ENCODE measurements around the gene ISCU.

- no peak for TF ChIP-seq GATA2 (IDR thresholded peaks at IDR 0.05; ENCODE audit: low read depth, low read length)
- TF ChIP-seq GATA3 (IDR thresholded peaks at IDR 0.05; ENCODE audit: low read depth, low read length): no peak
These were observed 8.6 kb downstream of the ISCU start for GRCh38 chr12:108570743-108571608.
